HepG2 (cell line): ENCODE results near the gene CNTNAP1. TPM values are rescaled to one million over a fixed set of nuclear protein-coding genes. Genes with fewer than 3 reads are reported as not detected.
A peak's percentile ranks its signal among the peaks of the same experiment; 100 is the strongest.

ENCODE experiments used
- AHR ChIP-seq: IDR thresholded peaks from 2 replicates; pipeline ENCODE4 v1.6.1; 2018; ENCODE audit warnings: missing genetic modification reagents, missing compliant biosample characterization
- HMG20A ChIP-seq: IDR thresholded peaks from 2 replicates; pipeline ENCODE4 v1.6.1; 2016; ENCODE audit warnings: borderline replicate concordance
- KLF9 ChIP-seq: IDR thresholded peaks from 2 replicates; pipeline ENCODE4 v1.6.1; 2016; ENCODE audit warnings: low read depth
- LBX2 ChIP-seq: sonication (generic); formaldehyde crosslinking; IDR thresholded peaks from 2 replicates; pipeline ENCODE4 v1.5.0; 2020; ENCODE audit warnings: missing genetic modification reagents, mild to moderate bottlenecking, borderline replicate concordance
- PLSCR1 ChIP-seq: sonication (generic); formaldehyde crosslinking; IDR thresholded peaks from 2 replicates; pipeline ENCODE4 v1.5.0; 2020; ENCODE audit warnings: missing genetic modification reagents, mild to moderate bottlenecking, borderline replicate concordance
- RFX1 ChIP-seq: fragments of 450-650 bp; IDR thresholded peaks from 2 replicates; pipeline ENCODE4 v1.6.1; 2017
- SATB2 ChIP-seq: sonication (generic); formaldehyde crosslinking; IDR thresholded peaks from 2 replicates; pipeline ENCODE4 v1.5.0; 2020; ENCODE audit warnings: missing genetic modification reagents
- ZIK1 ChIP-seq: sonication (generic); formaldehyde crosslinking; IDR thresholded peaks from 2 replicates; pipeline ENCODE4 v1.5.0; 2020; ENCODE audit warnings: mild to moderate bottlenecking, low read depth, missing genetic modification reagents, borderline replicate concordance
- ZNF296 ChIP-seq: sonication (generic); formaldehyde crosslinking; conservative IDR thresholded peaks from 2 replicates; pipeline ENCODE4 v1.5.0; 2020; ENCODE audit warnings: mild to moderate bottlenecking, missing genetic modification reagents
- ZNF350 ChIP-seq: sonication (generic); formaldehyde crosslinking; IDR thresholded peaks from 2 replicates; pipeline ENCODE4 v1.4.0; 2020; ENCODE audit warnings: mild to moderate bottlenecking, low read depth, missing genetic modification reagents, borderline replicate concordance
- ZNF367 ChIP-seq: sonication (generic); formaldehyde crosslinking; IDR thresholded peaks from 2 replicates; pipeline ENCODE4 v1.4.0; 2020; ENCODE audit warnings: missing genetic modification reagents, borderline replicate concordance
- ZNF382 ChIP-seq: sonication (generic); formaldehyde crosslinking; IDR thresholded peaks from 2 replicates; pipeline ENCODE4 v1.5.0; 2020; ENCODE audit warnings: missing genetic modification reagents, mild to moderate bottlenecking, borderline replicate concordance
- ZNF407 ChIP-seq: sonication (generic); formaldehyde crosslinking; IDR thresholded peaks from one replicate; pipeline ENCODE4 v1.5.1; 2020; ENCODE audit warnings: mild to moderate bottlenecking, missing genetic modification reagents; ENCODE audit errors: not compliant biosample characterization
- ZNF672 ChIP-seq: sonication (generic); formaldehyde crosslinking; IDR thresholded peaks from 2 replicates; pipeline ENCODE4 v1.8.1; 2022; ENCODE audit warnings: missing genetic modification reagents
- ZNF75D ChIP-seq: sonication (generic); formaldehyde crosslinking; IDR thresholded peaks from 2 replicates; pipeline ENCODE4 v1.8.1; 2023; ENCODE audit warnings: missing genetic modification reagents, mild to moderate bottlenecking, borderline replicate concordance
- polyA plus RNA-seq, 8 experiments: library from polyadenylated mRNA; depleted of rRNA in 3 of 8; stranded (reverse) in 7 of 8; unstranded in 1 of 8; fragments of >200 nt; fragmentation: Illumina TruSeq in 4 of 8; extraction: Trizol in 4 of 8; gene quantifications; 2 replicates each; pipeline versions ENCODE4 v1.2.1 to v1.2.3, GENCODE V29; 2011 to 2016; ENCODE audit warnings: low read depth in 4 of 8, missing spikeins in 1 of 8, mixed read lengths in 1 of 8; ENCODE audit not compliant: insufficient read depth in 1 of 8
- total RNA-seq, 5 experiments: library from RNA; depleted of rRNA; stranded (reverse); fragments of >200 nt; fragmentation: Illumina TruSeq; extraction: Trizol; gene quantifications; 2 replicates each; pipeline ENCODE4 v1.2.3, GENCODE V29; 2016; ENCODE audit warnings: low read depth in 1 of 5

The CNTNAP1 gene
- total and polyA plus RNA-seq, 2 of the 13 experiments (the other 11 are each of a cell fraction or from before 2014, with no cell fraction given): 4.5 to 7.7 TPM

- TF ChIP-seq ZIK1 (CRISPR knock-in tag): no peak; the same call in 1 of the 2 replicates
- peak; percentile 56; the same call in 1 of the 2 replicates for TF ChIP-seq ZNF350 (CRISPR knock-in tag)
- no peak for TF ChIP-seq ZNF407
- TF ChIP-seq ZNF382: no peak
- no peak for TF ChIP-seq ZNF672
- 0 out of 2 replicates have a peak, but pooled peaks have one; percentile 15 for TF ChIP-seq LBX2
- TF ChIP-seq KLF9 (CRISPR knock-in tag): peak; percentile 42; the same call in 1 of the 2 replicates
- no peak for TF ChIP-seq ZNF367 (CRISPR knock-in tag)
- TF ChIP-seq ZNF75D (CRISPR knock-in tag): no peak
- no peak for TF ChIP-seq SATB2 (CRISPR knock-in tag)
- TF ChIP-seq PLSCR1 (CRISPR knock-in tag): no peak
- TF ChIP-seq ZNF296 (CRISPR knock-in tag): no peak
- TF ChIP-seq RFX1: no peak
- 0 out of 2 replicates have a peak, but pooled peaks have one; percentile 40 for TF ChIP-seq AHR
- TF ChIP-seq HMG20A (CRISPR knock-in tag): peak; percentile 76
Measured at GRCh38 chr17:42677921-42678781, 4.2 kb upstream of the CNTNAP1 start (continued).
